ENCODE data around the gene CYB5B.

The CYB5B gene

DNA sequence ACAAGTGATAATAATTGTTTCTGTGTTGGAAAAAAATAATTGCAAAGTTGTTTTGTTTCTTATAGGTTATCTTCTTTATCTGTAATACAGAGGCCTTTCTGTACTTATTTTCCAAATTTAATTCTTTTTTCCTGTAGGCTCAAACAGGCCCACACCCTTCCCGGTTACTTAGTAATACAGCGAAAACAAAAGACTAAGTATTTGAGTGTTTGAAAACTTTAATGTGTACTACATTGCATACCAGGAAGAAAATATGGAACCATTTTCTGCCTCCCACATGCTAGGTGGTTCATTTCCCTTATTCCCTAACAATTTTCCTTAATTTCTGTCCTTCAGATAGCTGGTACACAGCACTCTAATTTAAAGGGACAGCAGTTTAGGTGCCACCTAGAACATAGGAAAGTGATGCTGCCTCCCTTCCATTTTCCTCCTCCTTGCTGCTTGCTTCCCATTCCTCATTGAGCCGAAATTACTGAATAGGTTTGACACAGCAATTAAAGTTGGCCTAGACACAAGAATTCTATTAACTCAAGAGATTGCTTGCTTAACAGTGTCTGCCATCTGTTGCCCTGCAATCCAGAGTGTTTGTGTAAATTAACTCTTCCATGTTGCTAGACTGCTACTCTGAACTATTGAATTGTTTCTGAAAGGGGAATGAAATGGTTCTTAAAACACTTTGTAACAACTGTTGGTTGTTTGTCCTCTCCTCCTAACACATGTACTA lies 24.2 kb downstream of the CYB5B start:
- no peak overlapping the region for H3K9ac ChIP-seq (ENCODE audit: low read depth, low read length)
- peaks cover 48% of the 10 kb centered on the region for H3K36me3 ChIP-seq (ENCODE audit: control insufficient read depth, insufficient read depth, low read length)
- no peak overlapping the region for H3K27ac ChIP-seq (ENCODE audit: low read depth, low read length)
- H3K27me3 ChIP-seq (ENCODE audit: control insufficient read depth, insufficient read depth, low read length) = no peaks in the 10 kb centered on the region
- H3K4me1 ChIP-seq (ENCODE audit: control insufficient read depth, insufficient read depth, low read length) = no peaks in the 10 kb centered on the region
- no peaks in the 10 kb centered on the region for H3K9me3 ChIP-seq (ENCODE audit: control insufficient read depth, insufficient read depth, low read length)
- H3K4me3 ChIP-seq (ENCODE audit: low read depth, low read length) = no peak overlapping the region

DNA sequence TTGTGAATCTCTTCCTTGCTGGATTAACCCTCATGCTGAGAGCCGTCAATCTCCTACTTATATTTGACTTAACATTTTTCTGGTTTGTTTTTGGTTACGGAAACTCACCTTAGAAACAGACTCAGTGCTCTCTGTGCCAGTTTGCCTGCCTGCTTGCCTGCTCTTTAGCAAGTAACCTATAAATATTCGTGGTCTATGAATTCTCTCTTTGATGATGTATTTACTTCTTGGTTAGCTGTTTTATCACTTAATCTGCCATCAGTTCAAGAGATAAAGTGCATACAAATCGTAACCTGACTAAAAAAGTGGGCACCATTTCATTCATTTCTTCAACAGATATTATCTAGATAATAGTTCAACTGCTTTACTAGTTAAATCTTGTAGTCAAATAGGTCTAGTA lies 26.7 kb downstream of the CYB5B start:
- no peaks in the 10 kb centered on the region for H3K4me1 ChIP-seq (ENCODE audit: control insufficient read depth, insufficient read depth, low read length)
- no peak overlapping the region for H3K4me3 ChIP-seq (ENCODE audit: low read depth, low read length)
- no peaks in the 10 kb centered on the region for H3K9me3 ChIP-seq (ENCODE audit: control insufficient read depth, insufficient read depth, low read length)
- H3K9ac ChIP-seq (ENCODE audit: low read depth, low read length) = no peak overlapping the region
- H3K27ac ChIP-seq (ENCODE audit: low read depth, low read length) = no peak overlapping the region
- H3K36me3 ChIP-seq (ENCODE audit: control insufficient read depth, insufficient read depth, low read length) = peaks cover 54% of the 10 kb centered on the region
- no peaks in the 10 kb centered on the region for H3K27me3 ChIP-seq (ENCODE audit: control insufficient read depth, insufficient read depth, low read length)

DNA sequence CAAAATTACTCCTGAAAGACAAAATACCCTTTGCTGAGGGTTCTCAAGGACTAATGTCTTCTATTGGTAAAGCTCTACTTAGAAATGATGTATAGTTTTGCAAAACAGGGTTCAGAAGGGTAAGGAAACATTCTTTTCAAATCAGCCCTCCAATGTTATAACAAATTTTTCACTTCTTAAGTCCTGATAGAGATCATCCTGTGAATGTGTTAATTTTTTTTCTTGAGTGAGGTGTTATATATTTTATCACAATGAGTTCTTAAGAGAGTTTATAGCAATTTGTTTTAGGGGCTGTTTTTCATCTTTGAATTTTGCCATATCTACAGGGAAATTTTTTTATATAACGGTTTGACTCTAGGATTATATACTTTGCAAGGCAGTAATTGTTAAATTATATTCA lies 29.5 kb downstream of the CYB5B start:
- peaks cover 38% of the 10 kb centered on the region for H3K36me3 ChIP-seq (ENCODE audit: control insufficient read depth, insufficient read depth, low read length)
- no peak overlapping the region for H3K27ac ChIP-seq (ENCODE audit: low read depth, low read length)
- H3K4me1 ChIP-seq (ENCODE audit: control insufficient read depth, insufficient read depth, low read length) = no peaks in the 10 kb centered on the region
- H3K4me3 ChIP-seq (ENCODE audit: low read depth, low read length) = no peak overlapping the region
- H3K27me3 ChIP-seq (ENCODE audit: control insufficient read depth, insufficient read depth, low read length) = no peaks in the 10 kb centered on the region
- no peak overlapping the region for H3K9ac ChIP-seq (ENCODE audit: low read depth, low read length)
- H3K9me3 ChIP-seq (ENCODE audit: control insufficient read depth, insufficient read depth, low read length) = no peaks in the 10 kb centered on the region

DNA sequence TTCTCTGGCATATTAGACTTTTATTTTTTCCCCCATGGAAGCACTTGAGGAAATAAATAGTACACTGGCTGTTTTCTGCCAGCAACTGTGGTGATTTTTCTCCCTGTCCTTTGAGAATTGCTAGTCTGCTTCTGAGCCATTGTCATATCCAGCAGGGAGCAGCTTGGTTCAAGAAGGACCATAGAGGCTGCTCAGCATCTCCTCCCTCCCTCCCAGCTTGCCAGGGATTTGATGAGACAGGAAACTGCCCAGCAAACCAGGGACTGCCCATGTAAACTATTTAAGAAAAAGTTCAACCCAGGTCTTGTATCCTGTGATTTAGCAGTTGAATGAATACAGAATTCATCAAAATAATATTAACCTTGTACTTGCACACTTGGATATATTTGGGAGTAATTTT lies 39.5 kb downstream of the CYB5B start:
- H3K4me1 ChIP-seq (ENCODE audit: control insufficient read depth, insufficient read depth, low read length) = no peaks in the 10 kb centered on the region
- no peaks in the 10 kb centered on the region for H3K9me3 ChIP-seq (ENCODE audit: control insufficient read depth, insufficient read depth, low read length)
- no peak overlapping the region for H3K4me3 ChIP-seq (ENCODE audit: low read depth, low read length)
- no peaks in the 10 kb centered on the region for H3K27me3 ChIP-seq (ENCODE audit: control insufficient read depth, insufficient read depth, low read length)
- H3K27ac ChIP-seq (ENCODE audit: low read depth, low read length) = no peak overlapping the region
- no peak overlapping the region for H3K9ac ChIP-seq (ENCODE audit: low read depth, low read length)
- H3K36me3 ChIP-seq (ENCODE audit: control insufficient read depth, insufficient read depth, low read length) = peaks cover 34% of the 10 kb centered on the region

DNA sequence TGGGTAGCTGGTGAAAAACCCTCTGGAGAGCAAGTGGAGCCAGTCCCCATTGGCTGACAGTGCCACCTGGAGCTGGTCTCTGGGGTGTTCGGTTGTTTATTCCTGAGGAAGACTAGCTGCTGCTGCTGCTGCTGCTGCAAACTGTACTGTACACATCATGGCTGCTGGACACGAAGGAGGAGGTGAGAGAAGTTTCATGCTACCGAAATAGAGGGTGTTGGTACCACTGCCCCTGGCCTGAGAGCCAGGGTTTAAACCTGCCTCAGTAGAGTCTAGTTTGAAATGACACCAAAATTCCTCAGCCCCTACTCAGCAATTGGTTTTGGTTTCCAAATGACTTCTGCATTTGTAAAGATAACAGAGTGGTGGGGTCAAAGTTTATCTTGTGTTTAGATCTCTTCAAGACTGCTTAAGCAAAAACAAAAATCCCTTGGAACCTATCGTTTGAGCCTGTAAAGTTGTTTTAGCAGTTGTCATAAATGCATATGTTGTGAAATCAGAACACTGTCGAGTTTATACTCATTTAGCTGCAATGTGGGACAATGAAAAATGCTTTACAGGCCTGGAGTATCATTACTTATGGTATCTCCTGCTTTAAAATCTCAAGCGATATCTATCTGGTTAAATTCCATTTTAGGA lies 40.8 kb downstream of the CYB5B start:
- no peak overlapping the region for H3K4me3 ChIP-seq (ENCODE audit: low read depth, low read length)
- H3K27me3 ChIP-seq (ENCODE audit: control insufficient read depth, insufficient read depth, low read length) = no peaks in the 10 kb centered on the region
- H3K27ac ChIP-seq (ENCODE audit: low read depth, low read length) = peak overlapping the region; percentile 17
- H3K36me3 ChIP-seq (ENCODE audit: control insufficient read depth, insufficient read depth, low read length) = peaks cover 25% of the 10 kb centered on the region
- H3K9ac ChIP-seq (ENCODE audit: low read depth, low read length) = no peak overlapping the region
- H3K9me3 ChIP-seq (ENCODE audit: control insufficient read depth, insufficient read depth, low read length) = no peaks in the 10 kb centered on the region
- H3K4me1 ChIP-seq (ENCODE audit: control insufficient read depth, insufficient read depth, low read length) = no peaks in the 10 kb centered on the region

DNA sequence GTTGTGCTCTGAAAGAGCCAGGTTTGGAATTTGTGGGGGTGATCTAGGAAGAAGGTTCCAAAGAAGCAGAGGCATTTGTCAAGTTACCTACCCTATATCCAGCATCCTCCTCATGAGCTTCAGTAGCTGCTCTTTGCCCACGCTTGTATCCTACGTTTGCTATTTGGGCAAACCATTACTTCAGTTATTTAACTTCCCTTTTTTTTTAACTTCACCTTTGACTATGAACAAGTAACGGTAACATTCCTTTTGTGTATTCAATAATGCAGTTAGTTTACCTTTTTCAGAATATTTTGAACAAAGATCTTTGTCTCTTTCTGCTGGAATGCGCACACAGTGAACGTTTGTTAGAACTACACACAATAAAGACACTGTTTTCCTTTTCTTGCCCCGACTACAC lies 41.5 kb downstream of the CYB5B start:
- H3K9me3 ChIP-seq (ENCODE audit: control insufficient read depth, insufficient read depth, low read length) = no peaks in the 10 kb centered on the region
- no peak overlapping the region for H3K27ac ChIP-seq (ENCODE audit: low read depth, low read length)
- H3K36me3 ChIP-seq (ENCODE audit: control insufficient read depth, insufficient read depth, low read length) = peaks cover 19% of the 10 kb centered on the region
- no peaks in the 10 kb centered on the region for H3K4me1 ChIP-seq (ENCODE audit: control insufficient read depth, insufficient read depth, low read length)
- no peaks in the 10 kb centered on the region for H3K27me3 ChIP-seq (ENCODE audit: control insufficient read depth, insufficient read depth, low read length)
- no peak overlapping the region for H3K4me3 ChIP-seq (ENCODE audit: low read depth, low read length)
- H3K9ac ChIP-seq (ENCODE audit: low read depth, low read length) = no peak overlapping the region

DNA sequence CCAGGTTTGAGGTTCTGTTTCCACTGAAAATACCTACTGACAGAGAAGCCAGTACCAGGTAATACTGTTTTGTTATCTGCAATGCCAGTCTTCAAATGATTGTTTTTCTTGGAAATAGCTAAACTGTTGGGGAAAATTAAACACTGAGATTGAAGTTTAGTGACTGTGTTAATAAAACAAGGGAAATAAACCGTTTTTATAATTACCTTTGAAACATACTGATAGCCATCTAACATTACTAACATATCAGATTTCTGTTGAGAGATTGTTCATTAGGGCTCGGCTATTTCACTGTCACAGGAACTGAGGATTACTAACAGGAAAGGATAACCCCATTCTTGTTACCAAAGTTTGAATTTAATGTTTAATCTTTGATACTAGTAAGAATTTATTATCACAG lies 42.1 kb downstream of the CYB5B start:
- Histone ChIP-seq H3K4me1 (ENCODE audit: control insufficient read depth, insufficient read depth, low read length) (no peaks in the 10 kb centered on the region), H3K9ac (ENCODE audit: low read depth, low read length) (no peak overlapping the region), H3K27me3 (ENCODE audit: control insufficient read depth, insufficient read depth, low read length) (no peaks in the 10 kb centered on the region), H3K27ac (ENCODE audit: low read depth, low read length) (no peak overlapping the region), H3K36me3 (ENCODE audit: control insufficient read depth, insufficient read depth, low read length) (peaks cover 19% of the 10 kb centered on the region), H3K4me3 (ENCODE audit: low read depth, low read length) (no peak overlapping the region), H3K9me3 (ENCODE audit: control insufficient read depth, insufficient read depth, low read length) (no peaks in the 10 kb centered on the region)

DNA sequence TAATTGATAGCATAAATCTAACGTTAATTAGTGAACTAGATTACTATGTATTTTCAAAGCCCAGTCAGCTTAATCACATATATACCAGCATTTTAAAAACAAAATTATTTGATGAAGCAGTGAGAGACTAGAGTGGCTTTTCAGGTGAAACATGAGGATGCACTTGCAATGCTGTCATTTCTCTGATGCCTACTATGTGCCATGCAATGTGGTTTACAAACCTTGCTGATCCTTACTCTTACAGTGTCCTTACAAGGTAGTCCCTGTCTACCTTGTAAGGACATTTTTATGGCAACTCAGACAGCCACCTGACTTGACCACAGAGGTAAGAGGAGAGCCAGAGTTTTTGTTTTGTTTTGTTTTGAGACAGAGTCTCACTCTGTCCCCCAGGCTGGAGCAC lies 42.7 kb downstream of the CYB5B start:
- Histone ChIP-seq H3K4me1 (ENCODE audit: control insufficient read depth, insufficient read depth, low read length) (no peaks in the 10 kb centered on the region), H3K27ac (ENCODE audit: low read depth, low read length) (no peak overlapping the region)

DNA sequence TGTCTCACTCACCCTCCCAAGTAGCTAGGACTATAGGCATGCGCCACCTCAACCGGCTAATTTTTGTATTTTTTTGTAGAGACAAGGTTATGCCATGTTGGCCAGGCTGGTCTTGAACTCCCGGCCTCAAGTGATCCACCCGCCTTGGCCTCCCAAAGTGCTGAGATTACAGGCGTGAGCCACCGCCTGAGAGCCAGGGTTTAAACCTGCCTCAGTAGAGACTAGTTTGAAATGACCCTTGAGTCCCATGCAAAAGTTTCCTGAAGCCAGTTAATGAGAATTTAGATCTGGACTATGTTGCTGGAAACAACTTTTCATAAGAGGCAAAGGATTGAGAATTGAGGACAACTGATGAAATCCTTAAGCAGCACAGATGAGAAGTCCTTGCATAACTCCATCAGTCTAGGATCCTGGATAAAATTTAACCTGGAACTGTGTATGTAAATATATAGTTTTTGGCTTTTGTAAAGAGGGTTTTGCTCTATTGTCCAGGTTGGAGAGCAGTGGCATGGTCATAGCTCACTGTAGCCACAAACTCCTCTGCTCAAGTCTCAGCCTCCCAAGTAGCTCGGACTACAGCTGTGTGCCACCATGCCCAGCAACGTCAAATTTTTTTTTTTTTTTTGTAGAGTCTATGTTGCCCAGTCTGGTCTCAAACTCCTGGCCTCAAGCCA lies 43.2 kb downstream of the CYB5B start:
- H3K27me3 ChIP-seq (ENCODE audit: control insufficient read depth, insufficient read depth, low read length) = no peaks in the 10 kb centered on the region
- no peak overlapping the region for H3K9ac ChIP-seq (ENCODE audit: low read depth, low read length)
- H3K9me3 ChIP-seq (ENCODE audit: control insufficient read depth, insufficient read depth, low read length) = no peaks in the 10 kb centered on the region
- peaks cover 14% of the 10 kb centered on the region for H3K36me3 ChIP-seq (ENCODE audit: control insufficient read depth, insufficient read depth, low read length)
- no peak overlapping the region for H3K4me3 ChIP-seq (ENCODE audit: low read depth, low read length)
- H3K27ac ChIP-seq (ENCODE audit: low read depth, low read length) = no peak overlapping the region
- H3K4me1 ChIP-seq (ENCODE audit: control insufficient read depth, insufficient read depth, low read length) = no peaks in the 10 kb centered on the region

More for the DNA sequence above, 42.7 kb downstream of the CYB5B start:
- Histone ChIP-seq H3K4me3 (ENCODE audit: low read depth, low read length) (no peak overlapping the region), H3K27me3 (ENCODE audit: control insufficient read depth, insufficient read depth, low read length) (no peaks in the 10 kb centered on the region), H3K9ac (ENCODE audit: low read depth, low read length) (no peak overlapping the region), H3K9me3 (ENCODE audit: control insufficient read depth, insufficient read depth, low read length) (no peaks in the 10 kb centered on the region), H3K36me3 (ENCODE audit: control insufficient read depth, insufficient read depth, low read length) (peaks cover 19% of the 10 kb centered on the region)

DNA sequence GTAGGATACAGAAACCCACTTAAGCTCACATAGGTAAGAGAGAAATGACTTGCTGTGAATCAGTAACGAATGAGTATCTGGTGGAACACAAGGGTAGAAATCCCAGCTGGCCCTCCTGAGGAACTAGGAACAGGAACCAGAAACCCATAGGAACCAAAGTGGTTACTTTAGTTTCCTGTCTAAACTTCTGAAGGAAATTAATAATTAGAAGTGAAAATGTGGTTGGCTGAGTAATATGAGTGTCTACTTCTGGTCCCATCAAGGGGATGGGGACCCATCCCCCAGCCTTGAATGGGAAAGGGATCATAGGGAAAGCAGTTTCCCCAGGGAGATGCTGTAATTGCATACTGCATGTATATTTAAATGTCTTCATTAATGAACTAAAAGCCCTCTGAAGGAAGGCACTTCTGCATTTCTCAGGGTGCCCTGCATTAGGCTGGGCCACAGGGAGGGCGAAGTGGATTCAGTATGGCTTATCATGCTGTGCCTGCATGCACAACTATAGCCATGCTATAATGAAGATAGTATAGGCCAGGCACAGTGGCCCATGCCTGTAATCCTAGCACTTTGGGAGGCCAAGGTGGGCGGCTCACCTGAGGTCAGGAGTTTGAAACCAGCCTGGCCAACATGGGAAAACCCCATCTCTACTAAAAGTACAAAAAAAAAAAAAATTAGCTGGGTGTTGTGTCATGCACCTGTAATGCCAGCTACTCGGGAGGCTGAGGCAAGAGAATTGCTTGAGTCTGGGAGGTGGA lies 45.6 kb downstream of the CYB5B start:
- Histone ChIP-seq H3K4me1 (ENCODE audit: control insufficient read depth, insufficient read depth, low read length) (no peaks in the 10 kb centered on the region), H3K27me3 (ENCODE audit: control insufficient read depth, insufficient read depth, low read length) (no peaks in the 10 kb centered on the region), H3K36me3 (ENCODE audit: control insufficient read depth, insufficient read depth, low read length) (peaks cover 6% of the 10 kb centered on the region; the same call in 1 of the 2 replicates), H3K9ac (ENCODE audit: low read depth, low read length) (no peak overlapping the region), H3K27ac (ENCODE audit: low read depth, low read length) (no peak overlapping the region), H3K4me3 (ENCODE audit: low read depth, low read length) (no peak overlapping the region), H3K9me3 (ENCODE audit: control insufficient read depth, insufficient read depth, low read length) (no peaks in the 10 kb centered on the region)

Data from HUES48 (cell line).